NCI-H1092 treated with DMSO at 0.1 percent for 48 hours (cell line): ENCODE measurements around the gene TM4SF4.

Source experiments
- DNase-seq: peaks from one replicate; lab custom pipeline; 2025; lab: John Stamatoyannopoulos, UW

Gene TM4SF4

GRCh38 chr3:149548669-149549065 lies 74.2 kb downstream of the TM4SF4 start:
- no peak for DNase-seq

GRCh38 chr3:149551500-149551899 lies 77.0 kb downstream of the TM4SF4 start:
- DNase-seq = no peak

- DNase-seq = no peak
Measured at GRCh38 chr3:149552700-149553099, 78.2 kb downstream of the TM4SF4 start.
